ENCODE results near the gene ATP9B. TPM values are rescaled to one million over a fixed set of nuclear protein-coding genes. Genes with fewer than 3 reads are reported as not detected.

ATP9B gene
- total RNA-seq, 2 donors from 2014 or later = 29.1 to 38.1 TPM

DNA sequence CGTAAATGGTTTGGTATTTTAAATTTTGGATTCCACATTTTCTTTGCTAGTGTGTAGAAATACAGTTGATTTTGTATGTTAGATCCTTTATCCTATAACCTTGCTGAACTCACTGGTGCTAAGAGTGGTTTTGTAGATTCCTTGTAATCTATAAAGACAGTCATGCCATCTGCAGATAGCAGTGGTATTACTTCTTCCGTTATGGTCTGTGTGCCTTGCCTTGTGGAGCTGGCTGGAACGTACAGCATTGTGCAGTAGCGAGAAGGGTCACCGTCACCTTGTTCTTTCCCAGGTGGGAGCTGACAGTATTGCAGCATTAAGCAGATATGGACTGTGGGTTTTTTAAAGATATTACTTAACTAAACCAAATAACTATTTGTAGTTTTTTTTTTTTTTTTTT is 33.7 kb downstream of the ATP9B start:
- Mint-ChIP-seq H3K9me3 (peaks cover 5% of the 10 kb centered on the region), H3K27me3 (ENCODE audit: insufficient read depth) (no peaks in the 10 kb centered on the region), H3K4me3 (no peak overlapping the region), H3K27ac (no peak overlapping the region), H3K36me3 (ENCODE audit: low read depth) (peaks cover 24% of the 10 kb centered on the region), H3K4me1 (peaks cover 1% of the 10 kb centered on the region)
- Histone ChIP-seq H3K4me3 (ENCODE audit: low read length) (no peak overlapping the region), H3K27me3 (ENCODE audit: control insufficient read depth, insufficient read depth, low read length, poor library complexity, severe bottlenecking) (no peaks in the 10 kb centered on the region), H3K27ac (ENCODE audit: low read depth, low read length) (no peak overlapping the region), H3K36me3 (ENCODE audit: control insufficient read depth, insufficient read depth, low read length) (peaks cover 5% of the 10 kb centered on the region), H3K9ac (ENCODE audit: extremely low read depth, low read length, poor library complexity, severe bottlenecking) (no peak overlapping the region), H3K4me1 (ENCODE audit: control insufficient read depth, insufficient read depth, low read length) (no peaks in the 10 kb centered on the region), H3K9me3 (ENCODE audit: control insufficient read depth, low read length) (peaks cover 4% of the 10 kb centered on the region)
- TF ChIP-seq, protein P1, sequence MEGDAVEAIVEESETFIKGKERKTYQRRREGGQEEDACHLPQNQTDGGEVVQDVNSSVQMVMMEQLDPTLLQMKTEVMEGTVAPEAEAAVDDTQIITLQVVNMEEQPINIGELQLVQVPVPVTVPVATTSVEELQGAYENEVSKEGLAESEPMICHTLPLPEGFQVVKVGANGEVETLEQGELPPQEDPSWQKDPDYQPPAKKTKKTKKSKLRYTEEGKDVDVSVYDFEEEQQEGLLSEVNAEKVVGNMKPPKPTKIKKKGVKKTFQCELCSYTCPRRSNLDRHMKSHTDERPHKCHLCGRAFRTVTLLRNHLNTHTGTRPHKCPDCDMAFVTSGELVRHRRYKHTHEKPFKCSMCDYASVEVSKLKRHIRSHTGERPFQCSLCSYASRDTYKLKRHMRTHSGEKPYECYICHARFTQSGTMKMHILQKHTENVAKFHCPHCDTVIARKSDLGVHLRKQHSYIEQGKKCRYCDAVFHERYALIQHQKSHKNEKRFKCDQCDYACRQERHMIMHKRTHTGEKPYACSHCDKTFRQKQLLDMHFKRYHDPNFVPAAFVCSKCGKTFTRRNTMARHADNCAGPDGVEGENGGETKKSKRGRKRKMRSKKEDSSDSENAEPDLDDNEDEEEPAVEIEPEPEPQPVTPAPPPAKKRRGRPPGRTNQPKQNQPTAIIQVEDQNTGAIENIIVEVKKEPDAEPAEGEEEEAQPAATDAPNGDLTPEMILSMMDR (conservative IDR thresholded peaks at IDR 0.05) = no peak
- WGBS, 2 experiments (ENCODE audit: insufficient coverage in 1 of 2, insufficient read length in 1 of 2) = 92% methylated on average over 5 of the region's 5 CpGs; no CpG with 5 or more reads in 1 of the 2 experiments
- no peak for DNase-seq

- no peak overlapping the region for H3K9ac ChIP-seq (ENCODE audit: extremely low read depth, low read length, poor library complexity, severe bottlenecking)
- WGBS, 2 experiments (ENCODE audit: insufficient coverage in 1 of 2, insufficient read length in 1 of 2) = 82% methylated on average over 2 of the region's 2 CpGs; no CpG with 5 or more reads in 1 of the 2 experiments
- H3K4me1 ChIP-seq (ENCODE audit: control insufficient read depth, insufficient read depth, low read length) = no peaks in the 10 kb centered on the region
- Mint-ChIP-seq H3K27me3 (ENCODE audit: insufficient read depth) (no peaks in the 10 kb centered on the region), H3K9me3 (no peaks in the 10 kb centered on the region), H3K4me3 (no peak overlapping the region), H3K36me3 (ENCODE audit: low read depth) (peaks cover 16% of the 10 kb centered on the region), H3K27ac (no peak overlapping the region), H3K4me1 (peaks cover 3% of the 10 kb centered on the region)
- H3K27ac ChIP-seq (ENCODE audit: low read depth, low read length) = no peak overlapping the region
- no peaks in the 10 kb centered on the region for H3K9me3 ChIP-seq (ENCODE audit: control insufficient read depth, low read length)
- H3K4me3 ChIP-seq (ENCODE audit: low read length) = no peak overlapping the region
- no peaks in the 10 kb centered on the region for H3K27me3 ChIP-seq (ENCODE audit: control insufficient read depth, insufficient read depth, low read length, poor library complexity, severe bottlenecking)
- no peak for DNase-seq
- no peaks in the 10 kb centered on the region for H3K36me3 ChIP-seq (ENCODE audit: control insufficient read depth, insufficient read depth, low read length)
- TF ChIP-seq, protein P1 (conservative IDR thresholded peaks at IDR 0.05) = no peak
Measured at GRCh38 chr18:79104137-79104536, 34.9 kb downstream of the ATP9B start.

GRCh38 chr18:79105455-79105854 is 36.3 kb downstream of the ATP9B start:
- Histone ChIP-seq H3K4me1 (ENCODE audit: control insufficient read depth, insufficient read depth, low read length) (no peaks in the 10 kb centered on the region), H3K27me3 (ENCODE audit: control insufficient read depth, insufficient read depth, low read length, poor library complexity, severe bottlenecking) (no peaks in the 10 kb centered on the region), H3K9ac (ENCODE audit: extremely low read depth, low read length, poor library complexity, severe bottlenecking) (no peak overlapping the region), H3K9me3 (ENCODE audit: control insufficient read depth, low read length) (no peaks in the 10 kb centered on the region), H3K27ac (ENCODE audit: low read depth, low read length) (no peak overlapping the region), H3K4me3 (ENCODE audit: low read length) (no peak overlapping the region), H3K36me3 (ENCODE audit: control insufficient read depth, insufficient read depth, low read length) (no peaks in the 10 kb centered on the region)
- Mint-ChIP-seq H3K4me1 (peaks cover 3% of the 10 kb centered on the region), H3K4me3 (no peak overlapping the region), H3K27me3 (ENCODE audit: insufficient read depth) (no peaks in the 10 kb centered on the region), H3K9me3 (no peaks in the 10 kb centered on the region), H3K27ac (no peak overlapping the region), H3K36me3 (ENCODE audit: low read depth) (peaks cover 10% of the 10 kb centered on the region)
- TF ChIP-seq, protein P1 (conservative IDR thresholded peaks at IDR 0.05) = no peak
- no peak for DNase-seq
- WGBS, 2 experiments (ENCODE audit: insufficient coverage in 1 of 2, insufficient read length in 1 of 2) = 94 to 100% methylated on average over 3 to 6 of the region's 6 CpGs

Measured in endodermal cell (in vitro differentiated cells).